SK-N-SH (cell line): ENCODE results near the gene SUPT20H.

Experiments
- MAX ChIP-seq: IDR thresholded peaks from 2 replicates; pipeline ENCODE4 v1.4.0; 2012; ENCODE audit warnings: low read depth
- RAD21 ChIP-seq: IDR thresholded peaks from 2 replicates; pipeline ENCODE4 v1.6.1; 2012; ENCODE audit warnings: mild to moderate bottlenecking, low read length
- YY1 ChIP-seq: IDR thresholded peaks from 2 replicates; pipeline ENCODE4 v1.4.0; 2012; ENCODE audit warnings: low read depth, mild to moderate bottlenecking

DNA sequence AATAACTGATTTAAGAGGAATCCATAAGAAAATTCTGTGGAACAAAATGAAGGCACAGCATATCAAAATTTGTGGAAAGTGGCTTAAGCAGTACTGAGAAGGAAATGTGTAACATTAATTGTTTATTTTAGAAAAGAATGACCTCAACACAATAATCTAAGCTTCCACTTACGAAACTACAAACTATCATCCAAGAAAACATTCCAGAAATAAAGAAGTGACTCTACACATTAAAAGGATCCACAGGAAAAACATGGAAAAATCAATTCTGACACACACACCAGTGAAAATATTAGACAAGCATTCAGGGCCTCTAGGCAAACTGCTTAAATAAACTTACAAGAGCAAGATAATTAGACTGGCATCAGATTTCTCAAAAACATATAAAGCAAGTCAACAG is 44.9 kb downstream of the SUPT20H start:
- no peak for TF ChIP-seq YY1
- TF ChIP-seq MAX, result no peak
- no peak for TF ChIP-seq RAD21
